Stomach (tissue), 9 donors: ENCODE measurements around the gene MOB4. TPM values are rescaled to one million over a fixed set of nuclear protein-coding genes. Genes with fewer than 3 reads are reported as not detected.

Experiments used
- DNase-seq, 2 donors: peaks; one replicate each; pipeline versions ENCODE4 v3.0.0 to v3.0.0-alpha.2; 2013 to 2019
- H3K27ac ChIP-seq, 5 donors: fragments of 200-600 bp in 4 of 5; sonication (generic) in 4 of 5; one replicate each; pipeline ENCODE4 v1.5.1; 2013 to 2019; ENCODE audit warnings: mild to moderate bottlenecking in 1 of 5, moderate library complexity in 1 of 5
- H3K27me3 ChIP-seq, 3 donors: fragments of 200-600 bp; sonication (generic); one replicate each; pipeline ENCODE4 v1.5.1; 2017 to 2019; ENCODE audit warnings: mixed run types in 1 of 3
- H3K36me3 ChIP-seq, 4 donors: fragments of 200-600 bp; sonication (generic); 1 replicate in 3 of 4; 2 replicates in 1 of 4; pipeline ENCODE4 v1.5.1; 2016 to 2019
- H3K4me1 ChIP-seq, 4 donors: fragments of 200-600 bp; sonication (generic); one replicate each; pipeline ENCODE4 v1.5.1; 2016 to 2019
- H3K4me3 ChIP-seq, 4 donors: fragments of 200-600 bp; sonication (generic) in 3 of 4; one replicate each; pipeline ENCODE4 v1.5.1; 2016 to 2019; ENCODE audit warnings: mild to moderate bottlenecking in 1 of 4
- H3K9me3 ChIP-seq, 4 donors: fragments of 200-600 bp; sonication (generic); one replicate each; pipeline ENCODE4 v1.5.1; 2016 to 2019
- CTCF ChIP-seq, 7 experiments: fragments of 450-650 bp in 4 of 7; fragments of 200-600 bp in 3 of 7; sonication (generic) in 3 of 7; IDR thresholded peaks; one replicate each; pipeline ENCODE4 v1.5.1; 2016 to 2019; ENCODE audit warnings: antibody characterized with exemption in 7 of 7, control low read depth in 2 of 7, mild to moderate bottlenecking in 1 of 7
- EP300 ChIP-seq: sonication (generic); formaldehyde crosslinking; IDR thresholded peaks from one replicate; pipeline ENCODE4 v1.6.1; 2017; ENCODE audit warnings: antibody characterized with exemption
- POLR2A ChIP-seq, 4 donors: fragments of 450-650 bp; IDR thresholded peaks; one replicate each; pipeline ENCODE4 v1.6.1; 2016; ENCODE audit warnings: antibody characterized with exemption in 4 of 4, control low read depth in 2 of 4, mild to moderate bottlenecking in 1 of 4, moderate library complexity in 1 of 4
- POLR2AphosphoS5 ChIP-seq, 3 donors: sonication (generic); formaldehyde crosslinking; IDR thresholded peaks; one replicate each; pipeline ENCODE4 v1.6.1; 2016; ENCODE audit warnings: antibody characterized with exemption in 3 of 3
- WGBS, 5 donors: extraction: QIAGEN DNeasy Blood & Tissue Kit in 3 of 5; methylation state at CpG; one replicate each; pipeline versions ENCODE4 v1.1.5 to v1.1.7; 2013 to 2018; 5-methylcytosine and 5-hydroxymethylcytosine counted together
- intact Hi-C: fragments of 100-400 bp; cut with DNase I; formaldehyde crosslinking; loops from one replicate; pipeline ENCODE4 v1.15.1; 2023; ENCODE audit warnings: low total_unique reads
- polyA plus RNA-seq, 3 donors: library from polyadenylated mRNA; stranded (reverse); fragments of 200-250 nt; gene quantifications; one replicate each; pipeline ENCODE4 v1.2.3, GENCODE V29; 2013
- total RNA-seq, 5 donors: library from RNA; depleted of rRNA; stranded (reverse); fragments of >200 nt; gene quantifications; one replicate each; pipeline versions ENCODE4 v1.1.0 to v1.2.3, GENCODE V29; 2014 to 2016
- donor health status: healthy with polysubstance abuse.
- donor health status: Bipolar disorder and iron deficiency.
- donor health status: healthy.

Gene MOB4
- total and polyA plus RNA-seq, 8 donors, result 2.6 to 56.0 (median 27.2) TPM

- peak in 1 of 2 donors; percentile 40 for DNase-seq
- no peaks in the 10 kb centered on the region for H3K9me3 ChIP-seq
- H3K27me3 ChIP-seq, result peaks cover 0 to 2% (median 0%) of the 10 kb centered on the region in 3 donors
- WGBS, 5 donors, result 60 to 79% (median 68%) methylated on average over 1 of the region's 1 CpG
- no peak overlapping the region for H3K4me3 ChIP-seq
- no peaks in the 10 kb centered on the region for H3K36me3 ChIP-seq
- intact Hi-C loops, result no loop called here
- H3K4me1 ChIP-seq, result peaks cover 0 to 9% (median 2%) of the 10 kb centered on the region in 4 donors
- TF ChIP-seq CTCF (IDR thresholded peaks at IDR 0.05), result no peak
- no peak for TF ChIP-seq POLR2AphosphoS5 (IDR thresholded peaks at IDR 0.05)
- TF ChIP-seq POLR2A (IDR thresholded peaks at IDR 0.05), result no peak
- no peak for TF ChIP-seq EP300
- no peak overlapping the region for H3K27ac ChIP-seq
Measured at GRCh38 chr2:197596766-197597165, 80.9 kb downstream of the MOB4 start.

GRCh38 chr2:197597166-197597565, 81.3 kb downstream of the MOB4 start:
- TF ChIP-seq POLR2A (IDR thresholded peaks at IDR 0.05) (no peak), POLR2AphosphoS5 (IDR thresholded peaks at IDR 0.05) (no peak), EP300 (no peak), CTCF (IDR thresholded peaks at IDR 0.05) (no peak)

GRCh38 chr2:197598450-197598849, 82.6 kb downstream of the MOB4 start:
- Histone ChIP-seq H3K27me3 (no peaks in the 10 kb centered on the region), H3K4me3 (no peak overlapping the region), H3K27ac (no peak overlapping the region), H3K9me3 (no peaks in the 10 kb centered on the region), H3K36me3 (no peaks in the 10 kb centered on the region), H3K4me1 (peaks cover 0 to 9% (median 2%) of the 10 kb centered on the region in 4 donors)
- TF ChIP-seq POLR2A (IDR thresholded peaks at IDR 0.05) (no peak), POLR2AphosphoS5 (IDR thresholded peaks at IDR 0.05) (no peak), EP300 (no peak), CTCF (IDR thresholded peaks at IDR 0.05) (no peak)
- no peak for DNase-seq
- intact Hi-C loops, result no loop called here
- WGBS, 5 donors, result 94 to 96% (median 96%) methylated on average over 5 of the region's 5 CpGs

More at GRCh38 chr2:197597166-197597565, 81.3 kb downstream of the MOB4 start:
- Histone ChIP-seq H3K9me3 (no peaks in the 10 kb centered on the region), H3K4me3 (no peak overlapping the region), H3K36me3 (no peaks in the 10 kb centered on the region), H3K27me3 (no peaks in the 10 kb centered on the region), H3K27ac (no peak overlapping the region), H3K4me1 (peaks cover 0 to 9% (median 2%) of the 10 kb centered on the region in 4 donors)
- intact Hi-C loops, result no loop called here
- DNase-seq, result no peak
- WGBS, 5 donors, result 72 to 79% (median 77%) methylated on average over 4 of the region's 4 CpGs

- TF ChIP-seq EP300 (no peak), POLR2A (IDR thresholded peaks at IDR 0.05) (no peak), POLR2AphosphoS5 (IDR thresholded peaks at IDR 0.05) (no peak), CTCF (IDR thresholded peaks at IDR 0.05) (peak in 2 of 7 experiments; percentile 14 to 37)
- peak in 1 of 2 donors; percentile 62 for DNase-seq
- peaks cover 0 to 9% (median 2%) of the 10 kb centered on the region in 4 donors for H3K4me1 ChIP-seq
- no peaks in the 10 kb centered on the region for H3K27me3 ChIP-seq
- intact Hi-C loops, result no loop called here
- no peak overlapping the region for H3K4me3 ChIP-seq
- H3K36me3 ChIP-seq, result no peaks in the 10 kb centered on the region
- H3K27ac ChIP-seq, result no peak overlapping the region
- WGBS, 5 donors, result 36 to 51% (median 39%) methylated on average over 11 of the region's 11 CpGs
- H3K9me3 ChIP-seq, result no peaks in the 10 kb centered on the region
Measured at GRCh38 chr2:197599285-197599965, 83.6 kb downstream of the MOB4 start.
